Endodermal cell (in vitro differentiated cells): ENCODE data around the gene CARS1. TPM values are rescaled to one million over a fixed set of nuclear protein-coding genes. Genes with fewer than 3 reads are reported as not detected.

ENCODE experiments used
- DNase-seq: peaks from one replicate; pipeline ENCODE4 v3.0.0-alpha.2; 2017
- H3K27ac ChIP-seq: 2 replicates; pipeline ENCODE4 v1.5.1; 2013; ENCODE audit warnings: mild to moderate bottlenecking, low read depth, low read length, moderate library complexity
- H3K27me3 ChIP-seq: 2 replicates; pipeline ENCODE4 v1.6.1; 2013; ENCODE audit warnings: mild to moderate bottlenecking, low read length, moderate library complexity; ENCODE audit not compliant: insufficient read depth, control insufficient read depth, poor library complexity, severe bottlenecking
- H3K36me3 ChIP-seq: 2 replicates; pipeline ENCODE4 v1.7.0; 2013; ENCODE audit warnings: mild to moderate bottlenecking, low read length, moderate library complexity; ENCODE audit not compliant: control insufficient read depth, insufficient read depth
- H3K4me1 ChIP-seq: one replicate; pipeline ENCODE4 v1.7.0; 2013; ENCODE audit warnings: low read length; ENCODE audit not compliant: control insufficient read depth, insufficient read depth
- H3K4me3 ChIP-seq: 2 replicates; pipeline ENCODE4 v1.5.1; 2013; ENCODE audit warnings: mild to moderate bottlenecking, low read length, moderate library complexity
- H3K9ac ChIP-seq: 2 replicates; pipeline ENCODE4 v1.6.1; 2013; ENCODE audit warnings: mild to moderate bottlenecking, low read length, moderate library complexity; ENCODE audit not compliant: poor library complexity, severe bottlenecking; ENCODE audit errors: extremely low read depth
- H3K9me3 ChIP-seq: 2 replicates; pipeline ENCODE4 v1.6.1; 2013; ENCODE audit warnings: mild to moderate bottlenecking, low read length, moderate library complexity; ENCODE audit not compliant: control insufficient read depth
- H3K27ac Mint-ChIP-seq: 2 replicates; pipeline ENCODE4 v1.8.0; 2020; ENCODE audit warnings: mixed read lengths
- H3K27me3 Mint-ChIP-seq: 2 replicates; pipeline ENCODE4 v1.8.0; 2021; ENCODE audit warnings: mild to moderate bottlenecking, mixed read lengths; ENCODE audit not compliant: insufficient read depth
- H3K36me3 Mint-ChIP-seq: 2 replicates; pipeline ENCODE4 v1.8.0; 2020; ENCODE audit warnings: low read depth, mixed read lengths
- H3K4me1 Mint-ChIP-seq: 2 replicates; pipeline ENCODE4 v1.8.0; 2020; ENCODE audit warnings: mixed read lengths
- H3K4me3 Mint-ChIP-seq: 2 replicates; pipeline ENCODE4 v1.8.0; 2020; ENCODE audit warnings: mild to moderate bottlenecking, moderate library complexity, mixed read lengths
- H3K9me3 Mint-ChIP-seq: 2 replicates; pipeline ENCODE4 v1.8.0; 2020; ENCODE audit warnings: mild to moderate bottlenecking, mixed read lengths
- WGBS, 2 experiments: methylation state at CpG; one replicate each; pipeline versions ENCODE4 v1.1.5 to v1.1.7; 2013; ENCODE audit warnings: missing lambda C conversion rate in 2 of 2, mixed read lengths in 1 of 2; ENCODE audit not compliant: insufficient coverage in 1 of 2, insufficient read length in 1 of 2; 5-methylcytosine and 5-hydroxymethylcytosine counted together
- total RNA-seq, 2 donors: library from RNA; stranded (reverse); fragmentation: NEBNext Ultra II Directional in 1 of 2; extraction: Animal tissue kit (Norgen Biotek cat#: 25700) in 1 of 2; gene quantifications; 2 replicates in 1 of 2; 3 replicates in 1 of 2; pipeline ENCODE4 v1.2.1, GENCODE V29; 2021
- TF ChIP-seq, protein P1 (sequence below): fragments of 200-600 bp; sonication (generic); conservative IDR thresholded peaks from 2 replicates; pipeline ENCODE4 v1.5.0; 2021; ENCODE audit warnings: antibody characterized with exemption, mild to moderate bottlenecking

Gene CARS1
- total RNA-seq, 2 donors from 2014 or later: 48.0 to 52.8 TPM

DNA sequence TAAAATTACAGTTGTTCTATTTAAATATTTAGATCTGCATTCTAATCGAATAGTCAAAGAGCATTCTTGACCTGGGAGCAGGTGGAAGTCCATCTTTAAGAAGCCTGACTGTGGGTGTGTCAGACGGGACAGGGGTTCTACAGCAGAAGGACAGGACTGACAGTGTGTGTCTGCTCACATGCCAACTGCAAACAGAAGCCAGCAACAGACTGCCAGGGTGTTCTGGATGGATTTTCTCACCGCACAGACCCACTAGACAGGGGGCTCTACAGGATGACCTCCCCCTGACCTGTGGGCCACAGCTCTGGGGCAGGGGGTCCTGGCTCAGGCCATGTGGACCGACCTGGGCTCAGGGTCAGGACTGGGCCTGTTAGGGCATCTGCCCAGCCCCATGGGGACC lies 42.3 kb downstream of the CARS1 start:
- no peaks in the 10 kb centered on the region for H3K9me3 ChIP-seq
- no peak overlapping the region for H3K9ac ChIP-seq
- no peak for DNase-seq
- no peak overlapping the region for H3K4me3 ChIP-seq
- peaks cover 75% of the 10 kb centered on the region for H3K36me3 ChIP-seq
- Mint-ChIP-seq H3K9me3 (no peaks in the 10 kb centered on the region), H3K27ac (no peak overlapping the region), H3K27me3 (no peaks in the 10 kb centered on the region), H3K4me3 (no peak overlapping the region), H3K4me1 (no peaks in the 10 kb centered on the region), H3K36me3 (peaks cover 74% of the 10 kb centered on the region)
- no peaks in the 10 kb centered on the region for H3K27me3 ChIP-seq
- TF ChIP-seq, protein P1, sequence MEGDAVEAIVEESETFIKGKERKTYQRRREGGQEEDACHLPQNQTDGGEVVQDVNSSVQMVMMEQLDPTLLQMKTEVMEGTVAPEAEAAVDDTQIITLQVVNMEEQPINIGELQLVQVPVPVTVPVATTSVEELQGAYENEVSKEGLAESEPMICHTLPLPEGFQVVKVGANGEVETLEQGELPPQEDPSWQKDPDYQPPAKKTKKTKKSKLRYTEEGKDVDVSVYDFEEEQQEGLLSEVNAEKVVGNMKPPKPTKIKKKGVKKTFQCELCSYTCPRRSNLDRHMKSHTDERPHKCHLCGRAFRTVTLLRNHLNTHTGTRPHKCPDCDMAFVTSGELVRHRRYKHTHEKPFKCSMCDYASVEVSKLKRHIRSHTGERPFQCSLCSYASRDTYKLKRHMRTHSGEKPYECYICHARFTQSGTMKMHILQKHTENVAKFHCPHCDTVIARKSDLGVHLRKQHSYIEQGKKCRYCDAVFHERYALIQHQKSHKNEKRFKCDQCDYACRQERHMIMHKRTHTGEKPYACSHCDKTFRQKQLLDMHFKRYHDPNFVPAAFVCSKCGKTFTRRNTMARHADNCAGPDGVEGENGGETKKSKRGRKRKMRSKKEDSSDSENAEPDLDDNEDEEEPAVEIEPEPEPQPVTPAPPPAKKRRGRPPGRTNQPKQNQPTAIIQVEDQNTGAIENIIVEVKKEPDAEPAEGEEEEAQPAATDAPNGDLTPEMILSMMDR: no peak
- WGBS, 2 experiments: 84 to 92% methylated on average over 3 to 4 of the region's 4 CpGs
- H3K4me1 ChIP-seq: no peaks in the 10 kb centered on the region
- H3K27ac ChIP-seq: no peak overlapping the region

DNA sequence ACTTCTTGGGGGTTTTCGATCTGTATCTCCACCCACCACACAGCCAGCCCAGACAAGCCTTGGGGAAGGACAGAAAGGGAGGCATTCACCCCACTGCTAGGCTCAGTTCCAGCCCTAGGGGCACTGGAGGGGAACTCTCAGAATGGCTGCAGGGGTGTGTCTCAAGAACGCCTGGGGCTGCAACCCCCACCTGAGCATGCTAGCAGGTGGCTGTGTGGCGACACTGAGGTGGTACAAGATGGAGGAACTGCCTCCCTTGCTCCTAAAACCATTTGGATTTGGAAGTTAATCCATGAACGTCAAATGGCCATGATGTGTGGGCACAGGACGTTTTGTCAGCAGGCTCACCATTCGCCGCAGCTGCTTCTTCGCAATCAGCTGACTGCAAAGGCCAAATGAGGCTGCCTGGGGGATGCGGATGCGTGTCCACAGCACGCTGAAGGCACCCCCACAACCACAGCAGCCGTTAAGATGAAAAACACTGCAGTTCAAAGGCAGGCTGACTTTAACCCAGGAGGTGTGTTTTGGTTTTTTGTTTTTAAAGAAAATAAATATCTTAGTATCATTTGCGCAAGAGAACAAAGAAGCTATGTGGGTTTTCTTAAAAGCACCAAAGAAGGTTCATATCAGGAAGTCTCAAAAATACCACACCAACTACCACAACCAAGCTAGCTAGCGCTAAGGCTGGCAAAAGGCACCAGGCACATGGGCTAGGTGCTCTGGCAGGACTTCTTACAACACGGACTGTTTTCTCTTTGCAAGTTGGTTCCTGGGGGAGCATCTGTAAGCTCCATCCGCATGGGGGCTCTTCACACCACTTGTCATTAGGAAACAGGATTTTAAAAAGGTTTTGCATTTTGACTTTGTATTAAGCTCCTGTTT lies 42.9 kb downstream of the CARS1 start:
- no peak overlapping the region for H3K27ac ChIP-seq
- Mint-ChIP-seq H3K9me3 (no peaks in the 10 kb centered on the region), H3K27ac (no peak overlapping the region), H3K4me3 (no peak overlapping the region), H3K4me1 (no peaks in the 10 kb centered on the region), H3K27me3 (no peaks in the 10 kb centered on the region), H3K36me3 (peaks cover 76% of the 10 kb centered on the region)
- no peak for DNase-seq
- no peaks in the 10 kb centered on the region for H3K27me3 ChIP-seq
- peaks cover 76% of the 10 kb centered on the region for H3K36me3 ChIP-seq
- no peaks in the 10 kb centered on the region for H3K9me3 ChIP-seq
- no peak overlapping the region for H3K4me3 ChIP-seq
- TF ChIP-seq, protein P1: no peak
- no peak overlapping the region for H3K9ac ChIP-seq
- H3K4me1 ChIP-seq: no peaks in the 10 kb centered on the region
- WGBS, 2 experiments: 97% methylated on average over 13 to 16 of the region's 16 CpGs

DNA sequence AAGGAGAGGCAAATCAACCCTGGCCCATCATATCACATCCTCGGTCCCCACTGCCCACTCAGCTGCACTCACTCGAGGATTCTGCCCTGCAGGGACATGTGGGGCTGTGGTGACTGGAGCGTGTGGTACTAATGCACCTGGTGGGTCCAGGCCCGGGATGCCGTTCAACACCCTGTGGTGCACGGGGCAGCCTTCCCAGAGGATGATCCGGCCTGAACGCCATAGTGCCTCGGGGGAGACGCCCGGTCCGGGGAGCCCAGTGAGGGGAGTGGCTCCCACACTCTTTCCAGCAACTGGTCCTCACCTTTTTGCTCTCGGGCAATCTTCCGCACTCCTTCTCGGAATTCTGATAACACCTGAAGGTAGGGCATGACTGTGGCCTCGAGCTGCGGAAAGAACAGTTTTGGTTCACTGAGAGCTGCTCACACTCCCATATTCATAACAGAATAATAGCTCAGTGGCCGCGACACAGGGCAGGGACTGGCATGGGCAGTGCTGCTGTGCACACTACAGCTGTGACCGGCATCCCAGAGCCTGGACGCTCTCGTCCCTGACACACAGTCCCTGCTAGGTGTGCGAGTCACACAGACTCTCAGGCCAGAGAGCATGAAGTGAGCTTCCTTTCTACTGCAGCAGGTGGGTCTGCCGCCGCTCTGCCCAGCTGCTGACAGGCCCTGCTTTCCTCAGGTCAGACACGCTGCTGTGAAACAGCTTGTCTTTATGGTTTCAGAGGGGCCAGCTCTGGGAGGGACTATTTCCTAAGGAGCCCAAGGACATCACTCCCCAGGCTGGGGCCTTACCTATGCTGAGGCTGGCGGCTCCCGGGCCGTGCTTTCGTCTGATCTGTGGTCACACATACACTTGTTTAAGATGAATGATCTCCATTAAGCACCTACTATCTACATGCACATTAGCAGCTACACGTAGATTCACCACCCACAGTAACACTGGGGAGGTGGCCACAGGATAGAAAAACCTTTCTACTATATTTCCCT lies 45.0 kb downstream of the CARS1 start:
- Histone ChIP-seq H3K36me3 (peaks cover 69% of the 10 kb centered on the region), H3K4me1 (no peaks in the 10 kb centered on the region), H3K9me3 (no peaks in the 10 kb centered on the region), H3K27me3 (no peaks in the 10 kb centered on the region), H3K27ac (no peak overlapping the region), H3K9ac (no peak overlapping the region), H3K4me3 (no peak overlapping the region)
- no peaks in the 10 kb centered on the region for H3K27me3 Mint-ChIP-seq
- no peaks in the 10 kb centered on the region for H3K4me1 Mint-ChIP-seq
- H3K27ac Mint-ChIP-seq: no peak overlapping the region
- H3K9me3 Mint-ChIP-seq: no peaks in the 10 kb centered on the region
- 90 to 92% methylated on average over 29 to 31 of the region's 31 CpGs for WGBS, 2 experiments
- TF ChIP-seq, protein P1: no peak
- DNase-seq: no peak
- H3K4me3 Mint-ChIP-seq: no peak overlapping the region
- H3K36me3 Mint-ChIP-seq: peaks cover 61% of the 10 kb centered on the region
